PC-9 (cell line): ENCODE data around the gene CCDC182. TPM values are rescaled to one million over a fixed set of nuclear protein-coding genes. Genes with fewer than 3 reads are reported as not detected.

Experiments used
- BruUV-seq: library from RNA; stranded (reverse); fragments of 400-500 nt; replicated peaks from 2 replicates; lab custom pipeline; 2021; lab: Mats Ljungman, UMichigan
- CTCF ChIA-PET: fragments of 300-600 bp; sonication (Branson Sonifier 250); formaldehyde crosslinking; loops from one replicate; lab custom pipeline; 2022; ENCODE audit warnings: antibody characterized with exemption; lab: Charles Lee
- POLR2A ChIA-PET: fragments of 300-600 bp; sonication (Branson Sonifier 250); formaldehyde crosslinking; loops from one replicate; lab custom pipeline; 2022; ENCODE audit warnings: antibody characterized with exemption; ENCODE audit not compliant: unreplicated experiment; lab: Charles Lee
- DNase-seq, 2 experiments: peaks; one replicate each; pipeline versions ENCODE4 v3.0.0 to v3.0.0-alpha.2; 2015 to 2022; ENCODE audit warnings: mixed read lengths in 1 of 2
- H2AFZ ChIP-seq: fragments of 200-600 bp; sonication (generic); 2 replicates; pipeline ENCODE4 v1.8.1; 2017; ENCODE audit warnings: antibody characterized with exemption
- H3F3A ChIP-seq: fragments of 200-600 bp; sonication (generic); 2 replicates; pipeline ENCODE4 v1.8.1; 2017; ENCODE audit warnings: antibody characterized with exemption, mild to moderate bottlenecking, low read depth; ENCODE audit not compliant: insufficient read depth
- H3K27ac ChIP-seq: fragments of 200-600 bp; sonication (generic); 2 replicates; pipeline ENCODE4 v1.6.1; 2016; ENCODE audit warnings: mixed run types
- H3K27me3 ChIP-seq: fragments of 200-600 bp; sonication (generic); 2 replicates; pipeline ENCODE4 v1.6.1; 2016; ENCODE audit warnings: low read depth, mixed run types; ENCODE audit not compliant: insufficient read depth
- H3K36me3 ChIP-seq: fragments of 200-600 bp; sonication (generic); 2 replicates; pipeline ENCODE4 v1.6.1; 2016; ENCODE audit warnings: low read depth, mixed run types
- H3K4me1 ChIP-seq: fragments of 200-600 bp; sonication (generic); replicated peaks from 2 replicates; pipeline ENCODE4 v1.6.1; 2016; ENCODE audit warnings: mixed run types; ENCODE audit not compliant: insufficient read depth
- H3K4me2 ChIP-seq: fragments of 200-600 bp; sonication (generic); 2 replicates; pipeline ENCODE4 v1.6.1; 2017; ENCODE audit warnings: mixed run types
- H3K4me3 ChIP-seq: fragments of 200-600 bp; sonication (generic); 2 replicates; pipeline ENCODE4 v1.6.1; 2016; ENCODE audit warnings: mixed run types
- H3K79me2 ChIP-seq: fragments of 200-600 bp; sonication (generic); 2 replicates; pipeline ENCODE4 v1.6.1; 2017; ENCODE audit warnings: low read depth, mixed run types
- H3K9me2 ChIP-seq: fragments of 200-600 bp; sonication (generic); 2 replicates; pipeline ENCODE4 v1.8.1; 2017; ENCODE audit warnings: mild to moderate bottlenecking; ENCODE audit not compliant: insufficient read depth
- H3K9me3 ChIP-seq: fragments of 200-600 bp; sonication (generic); 2 replicates; pipeline ENCODE4 v1.8.1; 2016; ENCODE audit warnings: low read depth; ENCODE audit not compliant: insufficient read depth
- H4K20me1 ChIP-seq: fragments of 200-600 bp; sonication (generic); 2 replicates; pipeline ENCODE4 v1.8.1; 2017; ENCODE audit not compliant: insufficient read depth
- CTCF ChIP-seq: fragments of 200-600 bp; sonication (generic); conservative IDR thresholded peaks from 2 replicates; pipeline ENCODE4 v1.6.1; 2017; ENCODE audit warnings: mixed run types, antibody characterized with exemption, mild to moderate bottlenecking, moderate library complexity
- EZH2 ChIP-seq: fragments of 200-600 bp; sonication (generic); IDR thresholded peaks from 2 replicates; pipeline ENCODE4 v1.8.0; 2017; ENCODE audit warnings: antibody characterized with exemption, low read depth
- intact Hi-C: fragments of 100-400 bp; cut with micrococcal nuclease; formaldehyde crosslinking; loops from one replicate; pipeline ENCODE4 v1.10.0; 2022; ENCODE audit not compliant: unreplicated experiment
- total RNA-seq: library from RNA; stranded (reverse); gene quantifications from 2 replicates; pipeline ENCODE4 v1.2.3, GENCODE V29; 2021

Gene CCDC182
- total RNA-seq, 1 experiment from 2014 or later: not detected

DNA sequence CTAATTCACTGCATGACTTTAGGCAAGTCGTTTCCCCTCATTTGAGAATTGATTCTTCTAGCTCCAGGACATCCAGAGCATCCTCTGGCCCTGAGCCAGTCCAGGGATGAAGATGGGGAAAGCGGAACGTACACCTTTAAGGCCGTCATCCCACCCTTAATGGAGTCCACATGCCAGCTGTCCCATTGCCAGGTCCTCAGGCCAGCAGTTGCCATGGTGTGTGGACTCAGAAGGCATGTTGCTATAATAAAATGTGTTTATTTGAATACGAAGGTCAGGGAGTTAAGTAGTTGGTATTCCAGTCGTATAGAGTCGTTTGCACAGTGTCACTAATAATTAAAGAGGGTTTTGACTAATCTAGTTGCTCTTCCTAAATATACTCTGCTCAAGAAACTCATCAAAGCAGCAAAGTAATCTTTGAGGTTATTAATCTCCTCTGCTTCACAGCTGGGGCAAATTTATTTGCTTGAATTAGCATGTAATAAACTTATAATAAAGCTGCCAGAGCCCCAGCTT is 30.4 kb downstream of the CCDC182 start:
- Histone ChIP-seq H3K27me3 (peaks cover 90% of the 10 kb centered on the region), H3K79me2 (no peaks in the 10 kb centered on the region), H3K9me3 (no peaks in the 10 kb centered on the region), H3K4me1 (no peaks in the 10 kb centered on the region), H3K4me2 (no peak overlapping the region), H3K27ac (no peak overlapping the region), H4K20me1 (no peaks in the 10 kb centered on the region), H2AFZ (no peak overlapping the region), H3K9me2 (no peaks in the 10 kb centered on the region), H3F3A (no peaks in the 10 kb centered on the region), H3K36me3 (no peaks in the 10 kb centered on the region), H3K4me3 (no peak overlapping the region)
- POLR2A ChIA-PET: no interaction called here
- BruUV-seq: no TSS peak
- TF ChIP-seq CTCF: no peak
- TF ChIP-seq EZH2: no peak
- DNase-seq: no peak
- intact Hi-C loops: no loop called here
- CTCF ChIA-PET: no interaction called here

DNA sequence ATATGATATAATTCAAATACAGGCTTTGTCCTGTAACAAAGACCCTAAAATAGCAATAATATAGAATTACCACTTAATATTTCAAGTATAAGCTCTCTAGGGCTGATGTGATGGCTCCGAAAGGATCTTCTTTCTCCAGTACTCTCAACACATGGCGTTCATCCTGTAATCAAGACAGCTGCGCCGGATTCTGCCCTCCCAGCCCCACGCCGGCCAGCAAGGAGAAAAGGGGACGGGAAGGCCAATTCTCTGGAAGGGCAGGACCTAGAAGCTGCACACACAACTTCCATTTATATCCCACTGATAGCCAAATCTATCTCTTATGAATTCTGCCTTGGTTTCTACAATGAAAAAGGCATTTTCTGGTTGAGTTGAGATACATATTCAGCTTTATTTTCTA is 32.0 kb downstream of the CCDC182 start:
- intact Hi-C loops: no loop called here
- Histone ChIP-seq H3F3A (no peaks in the 10 kb centered on the region), H3K4me2 (no peak overlapping the region), H3K4me3 (no peak overlapping the region), H3K79me2 (no peaks in the 10 kb centered on the region), H2AFZ (no peak overlapping the region), H3K9me2 (no peaks in the 10 kb centered on the region), H3K9me3 (no peaks in the 10 kb centered on the region), H3K4me1 (no peaks in the 10 kb centered on the region), H3K27ac (no peak overlapping the region), H4K20me1 (no peaks in the 10 kb centered on the region), H3K36me3 (no peaks in the 10 kb centered on the region), H3K27me3 (peaks cover 86% of the 10 kb centered on the region)
- BruUV-seq: no TSS peak
- ChIA-PET CTCF (no interaction called here), POLR2A (no interaction called here)
- TF ChIP-seq CTCF: no peak
- TF ChIP-seq EZH2: no peak
- no peak for DNase-seq

DNA sequence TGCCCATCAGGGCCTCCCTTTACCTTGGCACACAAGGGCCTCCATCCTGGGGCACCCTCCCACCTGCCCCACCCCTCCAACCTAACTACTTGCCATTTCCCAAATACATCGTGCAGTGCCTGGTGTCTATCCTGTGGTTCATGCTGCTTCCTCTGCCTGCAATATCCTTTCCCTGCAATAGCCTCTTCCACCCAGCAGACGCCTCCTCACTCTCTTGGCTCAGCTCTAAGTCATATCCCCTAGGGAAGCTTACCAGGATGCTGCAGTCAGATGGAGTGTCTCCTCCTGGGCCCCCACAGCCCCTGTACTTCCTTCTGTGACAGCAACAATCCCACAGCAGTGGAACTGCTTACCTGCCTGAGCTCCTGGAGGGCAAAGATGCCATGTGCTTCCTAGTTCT is 36.7 kb downstream of the CCDC182 start:
- Histone ChIP-seq H2AFZ (no peak overlapping the region), H3K36me3 (no peaks in the 10 kb centered on the region), H3K79me2 (no peaks in the 10 kb centered on the region), H3K4me3 (no peak overlapping the region), H3K9me3 (no peaks in the 10 kb centered on the region), H3F3A (no peaks in the 10 kb centered on the region), H3K4me1 (no peaks in the 10 kb centered on the region), H3K9me2 (no peaks in the 10 kb centered on the region), H4K20me1 (no peaks in the 10 kb centered on the region), H3K27me3 (peaks cover 70% of the 10 kb centered on the region), H3K27ac (no peak overlapping the region), H3K4me2 (no peak overlapping the region)
- BruUV-seq: no TSS peak
- ChIA-PET CTCF (no interaction called here), POLR2A (no interaction called here)
- TF ChIP-seq EZH2 (no peak), CTCF (no peak)
- intact Hi-C loops: no loop called here
- DNase-seq: no peak
